Effector memory CD4-positive, alpha-beta T cell (primary cell): ENCODE measurements around the gene PITPNB.

ENCODE experiments used
- DNase-seq, 3 donors: peaks; one replicate each; pipeline ENCODE4 v3.0.0-alpha.2; 2020
- H3K27ac ChIP-seq: 2 replicates; pipeline ENCODE4 v1.7.0; 2013; ENCODE audit warnings: mild to moderate bottlenecking, low read length, moderate library complexity; ENCODE audit not compliant: insufficient read depth, poor library complexity, severe bottlenecking
- H3K27me3 ChIP-seq: replicated peaks from 2 replicates; pipeline ENCODE4 v1.7.0; 2013; ENCODE audit warnings: mild to moderate bottlenecking, low read length; ENCODE audit not compliant: insufficient read depth, control insufficient read depth, poor library complexity, severe bottlenecking
- H3K36me3 ChIP-seq: 2 replicates; pipeline ENCODE4 v1.7.0; 2013; ENCODE audit warnings: mild to moderate bottlenecking, low read length, moderate library complexity; ENCODE audit not compliant: control insufficient read depth, insufficient read depth
- H3K4me1 ChIP-seq: 2 replicates; pipeline ENCODE4 v1.7.0; 2013; ENCODE audit warnings: low read length, mild to moderate bottlenecking; ENCODE audit not compliant: control insufficient read depth, insufficient read depth, poor library complexity, severe bottlenecking
- H3K4me3 ChIP-seq: 2 replicates; pipeline ENCODE4 v1.7.0; 2013; ENCODE audit warnings: low read length, low read depth, mild to moderate bottlenecking; ENCODE audit not compliant: insufficient read depth, poor library complexity, severe bottlenecking
- H3K9me3 ChIP-seq: 2 replicates; pipeline ENCODE4 v1.7.0; 2013; ENCODE audit warnings: mild to moderate bottlenecking, low read length, moderate library complexity; ENCODE audit not compliant: control insufficient read depth

Gene PITPNB

GRCh38 chr22:27919942-27920755 is 1.1 kb upstream of the PITPNB start:
- no peak for DNase-seq

GRCh38 chr22:27918341-27919221 is 475 bp downstream of the PITPNB start:
- H3K9me3 ChIP-seq = no peaks in the 10 kb centered on the region
- H3K4me1 ChIP-seq = peaks cover 31% of the 10 kb centered on the region
- DNase-seq = peak; percentile 33 to 47 (median 39)
- peak overlapping the region; percentile 96 for H3K27ac ChIP-seq
- H3K27me3 ChIP-seq = no peaks in the 10 kb centered on the region
- H3K36me3 ChIP-seq = no peaks in the 10 kb centered on the region
- peak overlapping the region; percentile 83 for H3K4me3 ChIP-seq

More at GRCh38 chr22:27919942-27920755, 1.1 kb upstream of the PITPNB start:
- H3K4me1 ChIP-seq = peaks cover 31% of the 10 kb centered on the region
- peak overlapping the region; percentile 83 for H3K4me3 ChIP-seq
- H3K27ac ChIP-seq = peak overlapping the region; percentile 96
- H3K36me3 ChIP-seq = no peaks in the 10 kb centered on the region
- H3K9me3 ChIP-seq = no peaks in the 10 kb centered on the region
- H3K27me3 ChIP-seq = no peaks in the 10 kb centered on the region

- no peak for DNase-seq
- H3K4me1 ChIP-seq = peaks cover 31% of the 10 kb centered on the region
- no peaks in the 10 kb centered on the region for H3K9me3 ChIP-seq
- no peaks in the 10 kb centered on the region for H3K36me3 ChIP-seq
- no peak overlapping the region for H3K27ac ChIP-seq
- H3K4me3 ChIP-seq = no peak overlapping the region
- H3K27me3 ChIP-seq = no peaks in the 10 kb centered on the region
Measured at GRCh38 chr22:27915986-27916385, 3.1 kb downstream of the PITPNB start.

- H3K27me3 ChIP-seq = no peaks in the 10 kb centered on the region
- no peak overlapping the region for H3K4me3 ChIP-seq
- H3K4me1 ChIP-seq = peaks cover 18% of the 10 kb centered on the region
- H3K36me3 ChIP-seq = peaks cover 8% of the 10 kb centered on the region
- DNase-seq = no peak
- no peaks in the 10 kb centered on the region for H3K9me3 ChIP-seq
- H3K27ac ChIP-seq = no peak overlapping the region
Measured at GRCh38 chr22:27913162-27913741, 5.8 kb downstream of the PITPNB start.

- Histone ChIP-seq H3K36me3 (peaks cover 16% of the 10 kb centered on the region), H3K27ac (no peak overlapping the region)
Measured at GRCh38 chr22:27912101-27912500, 7.0 kb downstream of the PITPNB start.

GRCh38 chr22:27911330-27911729 is 7.7 kb downstream of the PITPNB start:
- DNase-seq = no peak
- H3K27me3 ChIP-seq = no peaks in the 10 kb centered on the region
- peaks cover 23% of the 10 kb centered on the region for H3K36me3 ChIP-seq

More at GRCh38 chr22:27912101-27912500, 7.0 kb downstream of the PITPNB start:
- DNase-seq = no peak
- Histone ChIP-seq H3K4me3 (no peak overlapping the region), H3K9me3 (no peaks in the 10 kb centered on the region), H3K27me3 (no peaks in the 10 kb centered on the region), H3K4me1 (peaks cover 7% of the 10 kb centered on the region)

GRCh38 chr22:27906241-27906640 is 12.8 kb downstream of the PITPNB start:
- Histone ChIP-seq H3K4me3 (no peak overlapping the region), H3K27ac (no peak overlapping the region), H3K36me3 (peaks cover 33% of the 10 kb centered on the region), H3K27me3 (no peaks in the 10 kb centered on the region), H3K9me3 (no peaks in the 10 kb centered on the region), H3K4me1 (peaks cover 6% of the 10 kb centered on the region)
- no peak for DNase-seq

More at GRCh38 chr22:27911330-27911729, 7.7 kb downstream of the PITPNB start:
- Histone ChIP-seq H3K27ac (no peak overlapping the region), H3K4me1 (peaks cover 6% of the 10 kb centered on the region), H3K9me3 (no peaks in the 10 kb centered on the region), H3K4me3 (no peak overlapping the region)

- Histone ChIP-seq H3K4me1 (peaks cover 6% of the 10 kb centered on the region), H3K36me3 (peaks cover 33% of the 10 kb centered on the region), H3K27ac (no peak overlapping the region), H3K27me3 (no peaks in the 10 kb centered on the region), H3K4me3 (no peak overlapping the region), H3K9me3 (no peaks in the 10 kb centered on the region)
- no peak for DNase-seq
Measured at GRCh38 chr22:27905653-27906052, 13.4 kb downstream of the PITPNB start.

- peaks cover 6% of the 10 kb centered on the region for H3K4me1 ChIP-seq
- DNase-seq = no peak
- H3K27me3 ChIP-seq = no peaks in the 10 kb centered on the region
- no peaks in the 10 kb centered on the region for H3K9me3 ChIP-seq
- peaks cover 26% of the 10 kb centered on the region for H3K36me3 ChIP-seq
- H3K27ac ChIP-seq = no peak overlapping the region
- no peak overlapping the region for H3K4me3 ChIP-seq
Measured at GRCh38 chr22:27903805-27904473, 15.1 kb downstream of the PITPNB start.
